ENCODE measurements around the gene ZNF318.

The ZNF318 gene

DNA sequence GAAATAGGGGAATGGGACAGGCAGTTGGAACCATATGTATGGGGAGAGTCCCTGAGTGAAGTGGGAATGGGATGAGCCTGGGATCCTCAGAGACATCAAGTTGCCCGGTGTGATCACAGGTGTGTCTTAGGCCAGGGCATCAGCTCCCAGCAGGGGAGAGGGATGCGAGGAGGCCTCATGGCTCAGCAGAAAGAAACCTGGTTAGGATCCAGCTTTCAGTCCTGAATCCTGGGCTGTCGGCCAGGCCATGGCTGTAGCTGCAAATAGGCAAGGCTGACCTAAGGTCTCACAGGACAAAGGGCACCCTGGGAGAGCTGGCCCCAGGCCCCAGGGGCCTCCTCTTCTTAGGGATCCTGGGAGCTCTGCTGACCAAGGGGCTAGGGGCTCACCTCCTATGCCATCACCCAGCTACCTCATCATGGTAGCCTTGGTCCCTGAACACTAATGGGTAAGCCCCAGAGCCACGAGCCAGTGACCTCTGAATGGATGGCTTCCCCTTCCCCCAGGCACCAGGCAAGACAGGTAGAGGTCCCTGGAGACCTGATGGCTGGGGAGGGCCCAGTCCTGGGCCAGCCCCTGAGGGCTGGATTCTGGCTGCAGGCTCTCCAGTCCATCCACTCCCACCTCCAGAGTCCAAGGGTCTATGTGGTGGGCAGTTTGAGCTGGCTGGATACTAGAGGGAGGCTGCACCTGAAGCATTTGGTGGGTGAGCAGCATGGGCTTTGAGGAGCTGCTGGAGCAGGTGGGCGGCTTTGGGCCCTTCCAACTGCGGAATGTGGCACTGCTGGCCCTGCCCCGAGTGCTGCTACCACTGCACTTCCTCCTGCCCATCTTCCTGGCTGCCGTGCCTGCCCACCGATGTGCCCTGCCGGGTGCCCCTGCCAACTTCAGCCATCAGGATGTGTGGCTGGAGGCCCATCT lies 71.5 kb downstream of the ZNF318 start, which contains the start of gene SLC22A7:
SLC22A7 (plus strand) TSS at position 617 of the 921 bp plus-strand sequence; CDS start at position 716, 99 bp downstream.
- no peak for FAIRE-seq

DNA sequence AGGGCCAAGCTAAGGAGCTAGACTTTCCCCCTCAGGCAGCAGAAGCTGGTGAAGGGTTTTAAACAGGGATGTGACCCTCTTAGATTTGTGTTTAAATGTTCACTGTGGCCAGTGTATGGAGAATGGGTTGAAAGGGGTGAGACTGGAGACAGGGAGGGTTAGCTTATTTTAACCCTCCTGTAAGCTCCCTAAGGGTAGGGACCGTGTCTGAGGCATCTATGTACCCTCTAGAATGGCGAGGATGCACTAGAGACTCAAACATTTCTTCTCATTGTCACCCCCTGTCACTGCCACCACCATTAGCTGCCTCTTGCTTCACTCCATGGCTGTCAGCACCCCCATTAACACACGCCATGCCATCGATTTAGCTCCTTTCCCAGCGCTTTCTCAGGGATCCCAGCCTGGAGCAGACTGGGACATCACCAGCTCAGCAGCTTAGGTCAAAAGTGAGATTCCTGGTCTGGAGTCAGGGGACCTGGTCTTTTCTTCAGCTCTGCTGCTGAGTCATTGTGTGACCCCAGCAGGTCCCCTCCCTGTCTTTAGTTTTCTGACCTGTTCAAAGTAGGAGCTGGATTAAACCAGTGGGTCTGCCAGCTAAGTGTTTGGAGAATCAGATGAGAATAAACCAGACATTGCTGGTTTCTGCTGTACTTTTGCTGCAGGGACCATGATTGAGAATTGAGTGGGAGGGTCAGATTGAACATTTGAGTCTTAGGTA lies 72.5 kb downstream of the ZNF318 start:
- FAIRE-seq, result no peak

DNA sequence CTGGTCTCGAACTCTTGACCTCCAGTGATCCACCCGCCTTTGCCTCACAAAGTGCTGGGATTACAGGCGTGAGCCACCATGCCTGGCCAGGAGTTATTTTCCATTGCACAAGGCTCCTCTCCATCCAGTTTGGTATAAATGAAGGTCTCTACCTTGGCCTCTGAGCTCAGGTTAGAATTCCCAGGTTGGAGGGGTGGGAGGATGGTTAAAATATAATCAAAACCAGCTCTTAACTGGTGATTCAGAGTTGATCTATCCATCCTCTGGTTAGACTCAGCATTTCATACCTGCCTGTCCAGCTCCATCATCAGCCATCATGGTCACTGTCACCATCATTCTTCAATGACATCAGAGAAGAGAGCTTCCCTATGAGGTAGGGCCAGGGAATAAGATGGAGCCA lies 74.0 kb downstream of the ZNF318 start:
- FAIRE-seq, result no peak

DNA sequence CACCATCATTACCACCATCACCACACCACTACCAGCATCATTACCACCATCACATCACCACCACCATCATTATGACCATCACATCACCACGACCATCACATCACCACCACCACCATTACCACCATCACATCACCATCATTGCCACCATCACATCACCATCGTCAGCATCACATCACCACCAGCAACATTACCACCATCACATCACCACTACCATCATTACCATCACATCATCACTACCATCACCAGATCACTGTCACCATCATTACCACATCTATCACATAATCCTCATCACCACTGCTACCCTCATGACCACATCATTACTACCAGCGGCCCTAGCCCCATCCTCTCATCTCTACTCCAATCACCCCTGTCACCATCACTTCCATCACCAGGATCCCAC lies 74.9 kb downstream of the ZNF318 start:
- FAIRE-seq, result no peak

DNA sequence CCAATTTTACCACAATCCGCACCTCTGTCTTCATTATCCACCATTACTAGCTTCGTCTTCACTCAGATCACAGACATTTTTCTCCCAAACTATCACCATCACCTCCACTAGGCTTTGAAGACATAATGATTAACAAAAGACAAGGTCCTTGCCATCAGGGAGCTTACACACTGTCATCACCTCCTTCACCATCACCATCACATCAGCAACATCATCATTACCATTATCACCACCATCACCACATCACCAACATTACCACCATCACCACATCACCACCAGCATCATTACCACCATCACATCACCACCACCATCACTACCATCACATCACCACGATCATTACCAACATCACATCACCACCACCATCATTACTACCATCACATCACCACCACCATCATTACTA lies 75.7 kb downstream of the ZNF318 start:
- no peak for FAIRE-seq

DNA sequence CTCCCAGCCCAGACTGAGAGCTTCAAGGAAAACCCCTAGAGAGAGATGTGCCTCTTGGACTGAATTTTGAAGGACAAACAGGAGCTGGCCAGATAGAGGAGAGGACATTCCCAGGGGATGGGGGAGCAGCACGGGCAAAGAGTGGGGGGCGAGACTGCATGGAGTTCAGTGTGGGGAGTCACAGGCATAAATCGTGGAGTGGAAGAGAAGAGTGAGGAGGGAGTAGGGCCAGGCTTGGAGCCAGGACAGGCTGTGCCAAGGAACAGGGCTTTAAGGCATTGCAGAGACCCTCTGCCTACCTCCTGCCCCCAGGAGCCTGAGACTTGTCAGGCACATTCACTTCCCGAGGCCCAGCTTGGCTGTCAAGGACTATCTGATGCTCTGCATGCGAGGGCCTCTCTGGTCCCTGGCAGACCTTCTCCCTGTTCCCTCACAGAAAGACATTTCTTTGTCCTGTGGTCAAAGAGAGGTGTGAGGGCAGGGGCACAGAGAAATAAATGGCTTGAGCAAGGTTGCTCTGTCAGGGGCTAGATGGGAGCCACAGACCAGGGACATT lies 76.6 kb downstream of the ZNF318 start:
- no peak for FAIRE-seq

DNA sequence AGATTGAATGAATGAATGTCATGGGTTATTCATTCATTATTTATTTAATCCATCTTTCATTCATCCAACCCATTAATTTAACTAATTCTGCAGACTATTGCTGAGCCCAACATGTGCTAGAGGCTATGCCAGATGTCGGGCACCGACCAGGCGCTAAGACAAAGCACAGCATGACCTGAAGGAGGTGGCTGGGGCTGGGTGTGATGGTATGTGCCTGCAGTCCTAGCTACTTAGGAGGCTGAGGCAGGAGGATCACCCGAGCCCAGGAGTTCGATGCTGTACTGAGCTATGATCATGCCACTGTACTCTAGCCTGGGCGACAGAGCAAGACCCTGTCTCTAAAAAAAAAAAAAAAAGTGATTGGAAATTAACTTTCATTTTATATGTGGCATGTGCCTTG lies 77.1 kb downstream of the ZNF318 start:
- no peak for FAIRE-seq

DNA sequence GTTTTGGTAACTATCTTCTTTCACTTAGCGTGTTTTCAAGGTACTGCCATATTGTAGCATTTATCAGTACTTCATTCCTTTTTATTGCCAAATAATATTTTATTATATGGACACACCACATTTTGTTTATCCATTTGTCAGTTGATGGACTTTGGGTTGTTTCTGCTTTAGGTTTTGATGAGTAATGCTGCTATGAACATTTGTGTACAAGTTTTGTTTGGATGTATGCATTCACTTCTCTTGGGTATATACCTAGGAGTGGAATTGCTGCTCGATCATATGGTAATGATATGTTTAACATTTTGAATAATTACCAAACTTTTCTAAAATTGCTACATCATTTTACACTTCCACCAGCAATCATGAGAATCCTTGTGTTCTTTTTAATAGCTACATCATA lies 77.7 kb downstream of the ZNF318 start:
- no peak for FAIRE-seq

DNA sequence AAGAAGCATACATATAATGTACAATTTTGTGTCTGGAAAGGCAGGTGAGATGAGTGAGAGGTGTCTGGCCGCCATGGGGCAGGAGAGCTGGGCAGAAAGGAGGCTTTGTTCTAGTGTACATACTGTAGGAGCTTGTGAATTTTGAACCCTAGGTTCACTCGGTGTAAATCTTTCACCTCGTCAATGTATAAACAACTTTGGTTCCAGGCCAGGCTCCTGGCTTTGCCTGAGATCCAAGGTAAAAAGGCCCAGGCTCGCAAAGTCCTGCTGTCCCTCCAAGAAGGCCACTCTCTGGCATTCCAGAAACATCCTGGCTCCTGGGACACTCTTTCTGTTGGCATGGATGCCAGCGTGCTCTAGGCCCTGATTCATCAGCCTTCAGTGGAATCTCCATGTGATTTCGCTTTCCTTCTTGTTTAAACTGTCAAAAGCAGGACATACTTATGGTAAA lies 78.5 kb downstream of the ZNF318 start:
- FAIRE-seq, result no peak

DNA sequence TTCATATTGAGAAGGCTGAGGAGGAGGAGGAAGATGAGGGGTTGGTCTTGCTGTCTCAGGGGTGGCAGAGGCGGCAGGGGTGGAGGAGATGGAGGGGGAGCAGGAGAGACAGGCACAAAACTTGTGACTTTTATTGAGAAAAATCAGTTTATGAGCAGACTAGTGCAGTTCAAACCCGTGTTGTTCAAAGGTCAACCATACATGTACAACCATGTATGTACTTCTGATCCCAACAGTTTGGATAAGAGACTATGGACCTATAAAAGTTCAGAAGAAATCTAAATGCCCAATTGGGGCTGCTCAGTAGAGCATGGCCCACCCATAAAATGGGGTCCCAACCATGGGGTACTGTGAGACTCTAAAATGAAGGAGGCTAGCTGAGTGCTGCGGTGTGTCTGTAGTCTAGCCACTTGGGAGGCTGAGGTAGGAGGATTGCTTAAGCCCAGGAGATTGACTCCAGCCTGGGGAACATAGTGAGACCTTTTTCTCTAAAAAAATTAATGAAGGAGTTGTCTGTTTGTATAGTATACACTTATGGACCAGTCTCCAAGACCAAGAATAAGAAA lies 79.0 kb downstream of the ZNF318 start:
- FAIRE-seq, result no peak

DNA sequence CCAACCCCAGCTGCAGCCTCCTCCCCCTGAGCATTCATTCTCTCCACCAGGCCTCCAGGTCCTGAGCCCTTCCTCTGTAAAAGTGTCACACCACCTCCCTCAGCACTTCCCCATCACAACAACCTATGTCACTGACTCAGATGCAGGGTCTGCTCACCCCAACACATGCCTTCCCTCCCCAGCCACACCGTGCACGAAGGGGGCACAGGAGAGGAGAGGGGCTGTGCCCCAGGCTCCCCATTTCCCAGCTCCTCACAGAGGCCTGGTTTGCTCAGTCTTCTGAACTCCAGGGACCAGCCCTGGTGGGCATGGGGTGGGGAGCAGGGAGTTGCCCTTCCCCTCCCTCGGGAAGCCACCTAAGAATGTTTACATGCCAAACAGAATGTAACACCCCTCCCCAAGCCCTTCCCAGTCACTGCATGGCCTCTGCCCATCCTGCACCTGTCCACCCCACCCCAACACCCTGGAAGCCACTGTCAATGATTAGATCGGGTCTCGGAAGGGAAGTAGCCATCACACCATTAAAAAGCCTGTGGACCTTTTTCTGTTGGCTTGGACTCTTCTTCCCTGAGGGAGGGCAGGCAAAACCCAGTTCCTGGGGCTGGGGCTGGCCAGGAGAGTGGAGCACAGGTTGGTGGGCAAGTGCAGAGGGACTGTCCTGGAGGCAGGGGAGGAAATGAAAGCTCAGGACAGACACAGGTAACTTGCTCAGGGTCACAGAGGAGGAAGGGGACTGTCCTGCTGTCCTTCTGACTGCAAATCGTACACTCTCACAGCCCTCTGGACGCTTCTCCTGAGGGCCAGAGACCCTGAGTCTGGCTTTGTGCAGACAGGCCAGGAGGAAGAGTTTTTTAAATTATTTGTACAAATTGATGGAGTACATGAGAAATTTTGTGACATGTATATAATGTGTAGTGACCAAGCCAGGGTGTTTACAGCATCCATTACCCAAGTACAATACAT lies 81.4 kb downstream of the ZNF318 start:
- no peak for FAIRE-seq

DNA sequence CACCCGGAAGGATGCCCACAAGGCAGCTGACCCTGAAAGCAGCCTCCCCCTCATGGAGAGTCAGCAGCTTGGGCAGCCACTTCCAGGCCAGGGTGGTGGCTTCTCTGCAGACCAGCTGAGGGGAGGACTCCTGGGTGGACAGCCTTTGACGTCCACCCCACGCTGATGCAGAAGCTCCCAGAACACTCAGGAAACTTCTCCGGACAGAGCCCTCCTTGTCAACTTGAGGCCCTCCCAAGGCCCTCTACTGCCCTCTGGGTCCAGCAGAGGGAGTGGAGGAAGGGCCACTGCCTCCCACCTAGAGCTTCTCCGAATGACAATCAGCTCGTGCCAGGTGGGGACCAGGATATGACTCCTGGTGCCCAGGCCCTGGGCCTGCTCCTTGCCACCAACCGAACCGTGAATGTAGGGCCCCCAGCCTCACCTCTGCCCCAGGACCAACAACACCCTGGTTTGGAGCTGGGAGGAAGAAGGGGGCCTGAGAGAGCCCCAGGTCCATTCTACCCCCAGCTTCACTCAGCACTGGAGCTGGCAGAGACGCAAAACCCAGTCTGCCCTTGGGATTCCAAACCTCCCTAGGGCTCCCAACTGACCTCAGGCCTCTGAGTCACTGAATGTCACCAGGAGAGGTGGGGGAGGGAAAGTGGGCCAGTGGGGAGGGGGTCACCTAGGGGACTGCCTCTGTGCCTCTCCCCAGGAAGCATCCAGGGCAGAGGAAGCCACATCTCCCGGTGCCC lies 82.3 kb downstream of the ZNF318 start:
- no peak for FAIRE-seq

DNA sequence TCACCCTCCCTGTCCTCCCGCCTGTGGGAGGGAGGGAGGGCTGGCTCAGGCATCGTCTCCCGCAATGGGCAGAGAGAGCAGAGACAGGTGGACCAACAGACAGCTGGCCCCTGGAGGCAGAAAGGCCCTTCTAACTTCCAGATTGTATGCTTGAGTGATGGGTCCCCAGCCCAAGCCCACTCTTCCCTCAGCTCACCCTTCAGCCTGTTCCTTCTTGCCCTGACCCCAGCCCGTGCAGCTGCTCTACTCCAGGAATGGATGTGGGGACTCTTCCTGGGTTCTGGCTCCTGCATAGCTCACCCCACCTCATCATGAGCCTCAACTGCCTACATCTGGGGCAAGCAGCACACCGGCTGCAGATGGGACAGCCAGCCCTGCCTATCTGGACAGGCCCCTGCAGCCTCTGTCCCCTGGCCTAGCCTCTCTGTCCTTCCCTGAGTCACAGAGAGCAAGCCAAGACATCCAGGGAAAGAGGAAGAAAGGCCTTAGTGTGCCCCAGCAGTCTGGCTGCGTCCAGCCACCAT lies 82.9 kb downstream of the ZNF318 start:
- no peak for FAIRE-seq

Measured in G401.6 (cell line).